Spleen (tissue), 11 donors: ENCODE results near the gene FAAH. TPM values are rescaled to one million over a fixed set of nuclear protein-coding genes. Genes with fewer than 3 reads are reported as not detected.

Source experiments
- DNase-seq: peaks from one replicate; pipeline ENCODE4 v3.0.0-alpha.2; 2020
- H3K27ac ChIP-seq, 8 donors: fragments of 200-600 bp; sonication (generic) in 7 of 8; 1 replicate in 4 of 8; 2 replicates in 4 of 8; pipeline versions ENCODE4 v1.5.0 to v1.8.0; 2016 to 2021; ENCODE audit warnings: inconsistent platforms in 4 of 8, mild to moderate bottlenecking in 4 of 8, moderate library complexity in 1 of 8
- H3K27me3 ChIP-seq, 7 donors: fragments of 200-600 bp; sonication (generic) in 6 of 7; replicated peaks in 1 of 7; 1 replicate in 4 of 7; 2 replicates in 3 of 7; pipeline versions ENCODE4 v1.5.0 to v1.8.0; 2016 to 2021; ENCODE audit warnings: inconsistent platforms in 3 of 7, mild to moderate bottlenecking in 1 of 7
- H3K36me3 ChIP-seq, 6 donors: fragments of 200-600 bp; sonication (generic) in 5 of 6; 1 replicate in 4 of 6; 2 replicates in 2 of 6; pipeline versions ENCODE4 v1.5.0 to v1.8.0; 2016 to 2021; ENCODE audit warnings: inconsistent platforms in 2 of 6
- H3K4me1 ChIP-seq, 6 donors: fragments of 200-600 bp; sonication (generic) in 5 of 6; 1 replicate in 3 of 6; 2 replicates in 3 of 6; pipeline versions ENCODE4 v1.5.0 to v1.8.0; 2016 to 2021; ENCODE audit warnings: inconsistent platforms in 3 of 6
- H3K4me3 ChIP-seq, 8 donors: fragments of 200-600 bp; sonication (generic) in 7 of 8; 1 replicate in 4 of 8; 2 replicates in 4 of 8; pipeline versions ENCODE4 v1.5.0 to v1.8.0; 2016 to 2021; ENCODE audit warnings: inconsistent platforms in 4 of 8, mild to moderate bottlenecking in 4 of 8, moderate library complexity in 2 of 8
- H3K9me3 ChIP-seq, 8 donors: fragments of 200-600 bp; sonication (generic) in 7 of 8; 1 replicate in 4 of 8; 2 replicates in 4 of 8; pipeline versions ENCODE4 v1.5.0 to v1.8.0; 2016 to 2021; ENCODE audit warnings: inconsistent platforms in 4 of 8
- CTCF ChIP-seq, 11 experiments: fragments of 200-600 bp in 7 of 11; fragments of 450-650 bp in 4 of 11; sonication (generic) in 4 of 11; IDR thresholded peaks in 8 of 11; conservative IDR thresholded peaks in 3 of 11; 1 replicate in 7 of 11; 2 replicates in 4 of 11; pipeline versions ENCODE4 v1.4.0 to v1.8.0; 2016 to 2021; ENCODE audit warnings: antibody characterized with exemption in 11 of 11, inconsistent platforms in 4 of 11, mild to moderate bottlenecking in 1 of 11
- POLR2A ChIP-seq, 3 donors: fragments of 450-650 bp; IDR thresholded peaks; one replicate each; pipeline ENCODE4 v1.5.1; 2017; ENCODE audit warnings: antibody characterized with exemption in 3 of 3, mild to moderate bottlenecking in 1 of 3
- POLR2AphosphoS5 ChIP-seq, 3 donors: sonication (generic); formaldehyde crosslinking; IDR thresholded peaks; one replicate each; pipeline ENCODE4 v1.5.1; 2017; ENCODE audit warnings: antibody characterized with exemption in 3 of 3
- WGBS, 5 donors: extraction: QIAGEN DNeasy Blood & Tissue Kit in 3 of 5; methylation state at CpG; one replicate each; pipeline versions ENCODE4 v1.1.5 to v1.1.7; 2013 to 2018; 5-methylcytosine and 5-hydroxymethylcytosine counted together
- intact Hi-C: fragments of 100-400 bp; cut with DNase I; formaldehyde crosslinking; loops from one replicate; pipeline ENCODE4 v1.15.0; 2023; ENCODE audit warnings: low total_unique reads
- polyA plus RNA-seq, 3 donors: library from polyadenylated mRNA; stranded (reverse); fragments of 200-250 nt; gene quantifications; one replicate each; pipeline ENCODE4 v1.2.1, GENCODE V29; 2013
- total RNA-seq, 7 donors: library from RNA; depleted of rRNA in 3 of 7; stranded (reverse); fragments of >200 nt in 3 of 7; fragmentation: NEBNext Ultra II Directional in 4 of 7; extraction: Animal tissue kit (Norgen Biotek cat#: 25700) in 4 of 7; gene quantifications; one replicate each; pipeline versions ENCODE4 v1.1.0 to v1.2.1, GENCODE V29; 2016 to 2021
- donor health status: healthy with polysubstance abuse.
- donor health status: DM: no; HTN: no; CAD: no; lungs with moderate emphysema.
- donor health status: DM: no; HTN: no; CAD: no.
- donor health status: Bipolar disorder and iron deficiency.
- donor health status: healthy.
- donor health status: DM: no; HTN: no; CAD: no.
- donor health status: DM: yes; HTN: yes; CAD: no.

Gene FAAH
- total and polyA plus RNA-seq, 10 donors: 5.2 to 15.3 (median 7.8) TPM

- no peak overlapping the region for H3K27ac ChIP-seq
- 85 to 94% (median 87%) methylated on average over 10 of the region's 10 CpGs for WGBS, 5 donors
- no peak for DNase-seq
- TF ChIP-seq POLR2AphosphoS5 (IDR thresholded peaks at IDR 0.05): no peak
- no peak for TF ChIP-seq POLR2A (IDR thresholded peaks at IDR 0.05)
- TF ChIP-seq CTCF (IDR thresholded peaks at IDR 0.05 in 8 of 11, conservative IDR thresholded peaks at IDR 0.05 in 3 of 11): no peak
- H3K9me3 ChIP-seq: no peaks in the 10 kb centered on the region
- H3K4me1 ChIP-seq: no peaks in the 10 kb centered on the region
- no peaks in the 10 kb centered on the region for H3K36me3 ChIP-seq
- intact Hi-C loops: no loop called here
- H3K27me3 ChIP-seq: peaks cover 0 to 33% (median 0%) of the 10 kb centered on the region in 7 donors
- no peak overlapping the region for H3K4me3 ChIP-seq
These were observed 24.9 kb downstream of the FAAH start for GRCh38 chr1:46418976-46419375.

- WGBS, 5 donors: 69 to 82% (median 75%) methylated on average over 4 of the region's 4 CpGs
- TF ChIP-seq CTCF (IDR thresholded peaks at IDR 0.05 in 8 of 11, conservative IDR thresholded peaks at IDR 0.05 in 3 of 11) (no peak), POLR2AphosphoS5 (IDR thresholded peaks at IDR 0.05) (no peak), POLR2A (IDR thresholded peaks at IDR 0.05) (no peak)
- no peaks in the 10 kb centered on the region for H3K4me1 ChIP-seq
- no peak for DNase-seq
- intact Hi-C loops: no loop called here
- peaks cover 0 to 45% (median 0%) of the 10 kb centered on the region in 7 donors for H3K27me3 ChIP-seq
- no peak overlapping the region for H3K27ac ChIP-seq
- no peaks in the 10 kb centered on the region for H3K36me3 ChIP-seq
- H3K4me3 ChIP-seq: no peak overlapping the region
- no peaks in the 10 kb centered on the region for H3K9me3 ChIP-seq
These were observed 26.4 kb downstream of the FAAH start for GRCh38 chr1:46420533-46420915.

- no peak for DNase-seq
- WGBS, 5 donors: 54 to 62% (median 60%) methylated on average over 5 of the region's 5 CpGs
- intact Hi-C loops: no loop called here
- no peak overlapping the region for H3K27ac ChIP-seq
- TF ChIP-seq CTCF (IDR thresholded peaks at IDR 0.05 in 8 of 11, conservative IDR thresholded peaks at IDR 0.05 in 3 of 11): no peak
- no peak for TF ChIP-seq POLR2AphosphoS5 (IDR thresholded peaks at IDR 0.05)
- TF ChIP-seq POLR2A (IDR thresholded peaks at IDR 0.05): no peak
- no peaks in the 10 kb centered on the region for H3K36me3 ChIP-seq
- H3K4me1 ChIP-seq: no peaks in the 10 kb centered on the region
- no peaks in the 10 kb centered on the region for H3K9me3 ChIP-seq
- no peak overlapping the region for H3K4me3 ChIP-seq
- H3K27me3 ChIP-seq: peaks cover 0 to 54% (median 0%) of the 10 kb centered on the region in 7 donors
These were observed 27.6 kb downstream of the FAAH start for GRCh38 chr1:46421739-46422138.

- H3K4me3 ChIP-seq: no peak overlapping the region
- TF ChIP-seq POLR2AphosphoS5 (IDR thresholded peaks at IDR 0.05) (no peak), POLR2A (IDR thresholded peaks at IDR 0.05) (no peak), CTCF (IDR thresholded peaks at IDR 0.05 in 8 of 11, conservative IDR thresholded peaks at IDR 0.05 in 3 of 11) (no peak)
- no peaks in the 10 kb centered on the region for H3K4me1 ChIP-seq
- 80 to 91% (median 85%) methylated on average over 9 of the region's 9 CpGs for WGBS, 5 donors
- peaks cover 0 to 54% (median 0%) of the 10 kb centered on the region in 7 donors for H3K27me3 ChIP-seq
- intact Hi-C loops: no loop called here
- H3K36me3 ChIP-seq: no peaks in the 10 kb centered on the region
- H3K9me3 ChIP-seq: no peaks in the 10 kb centered on the region
- H3K27ac ChIP-seq: no peak overlapping the region
- no peak for DNase-seq
These were observed 28.2 kb downstream of the FAAH start for GRCh38 chr1:46422261-46422871.
